Osteoblast (primary cell): Measurements from ENCODE around the gene KLRC4. TPM values are rescaled to one million over a fixed set of nuclear protein-coding genes. Genes with fewer than 3 reads are reported as not detected.

Experiments
- DNase-seq: peaks from one replicate; pipeline ENCODE4 v3.0.0; 2011; ENCODE audit warnings: low spot score, mixed read lengths; ENCODE audit not compliant: insufficient read length; ENCODE audit errors: missing footprints
- H2AFZ ChIP-seq: 2 replicates; pipeline ENCODE4 v1.6.0; 2011; ENCODE audit warnings: mild to moderate bottlenecking, low read length
- H3K27ac ChIP-seq: 2 replicates; pipeline ENCODE4 v1.5.1; 2011; ENCODE audit warnings: mild to moderate bottlenecking, low read depth, low read length, moderate library complexity
- H3K27me3 ChIP-seq: 2 replicates; pipeline ENCODE4 v1.6.0; 2012; ENCODE audit warnings: mild to moderate bottlenecking, control low read depth, inconsistent platforms, low read length, moderate library complexity; ENCODE audit not compliant: insufficient read depth
- H3K36me3 ChIP-seq: 2 replicates; pipeline ENCODE4 v1.5.1; 2011; ENCODE audit warnings: mild to moderate bottlenecking, low read length, control low read depth, moderate library complexity; ENCODE audit not compliant: insufficient read depth
- H3K4me1 ChIP-seq: 2 replicates; pipeline ENCODE4 v1.5.1; 2011; ENCODE audit warnings: mild to moderate bottlenecking, low read length, control low read depth, moderate library complexity; ENCODE audit not compliant: insufficient read depth
- H3K4me2 ChIP-seq: 2 replicates; pipeline ENCODE4 v1.6.0; 2011; ENCODE audit warnings: mild to moderate bottlenecking, low read length; ENCODE audit not compliant: insufficient read depth
- H3K4me3 ChIP-seq: fragments of 200-600 bp; sonication (generic); 3 replicates; pipeline ENCODE4 v1.5.1; 2012; ENCODE audit warnings: mild to moderate bottlenecking, low read length, inconsistent platforms; ENCODE audit not compliant: insufficient read depth
- H3K79me2 ChIP-seq: 2 replicates; pipeline ENCODE4 v1.6.0; 2012; ENCODE audit warnings: mild to moderate bottlenecking, low read length, control low read depth, inconsistent platforms; ENCODE audit not compliant: insufficient read depth
- H3K9me3 ChIP-seq: 2 replicates; pipeline ENCODE4 v1.5.1; 2011; ENCODE audit warnings: low read depth, low read length, control low read depth
- H4K20me1 ChIP-seq: 2 replicates; pipeline ENCODE4 v1.6.0; 2012; ENCODE audit warnings: mild to moderate bottlenecking, low read length, control low read depth; ENCODE audit not compliant: insufficient read depth
- CTCF ChIP-seq: IDR thresholded peaks from 2 replicates; pipeline ENCODE4 v1.5.1; 2011; ENCODE audit warnings: mild to moderate bottlenecking, low read depth, low read length, moderate library complexity; ENCODE audit errors: extremely low read depth
- total RNA-seq: library from RNA; depleted of rRNA; stranded (reverse); fragments of >200 nt; gene quantifications from 2 replicates; pipeline ENCODE4 v1.2.3, GENCODE V29; 2012

KLRC4 gene
- total RNA-seq, result not detected in 2 replicates

- Histone ChIP-seq H3K79me2 (no peaks in the 10 kb centered on the region), H3K4me2 (no peak within 1 kb of the TSS), H4K20me1 (no peaks in the 10 kb centered on the region), H3K36me3 (no peaks in the 10 kb centered on the region), H3K27ac (no peak within 1 kb of the TSS), H2AFZ (no peak within 1 kb of the TSS), H3K4me3 (no peak within 1 kb of the TSS), H3K4me1 (no peaks in the 10 kb centered on the region), H3K27me3 (no peaks in the 10 kb centered on the region), H3K9me3 (no peaks in the 10 kb centered on the region)
- TF ChIP-seq CTCF, result no peak
- no peak for DNase-seq
Observed at GRCh38 chr12:10409392-10409791, at the start of gene KLRC4. Gene KLRC4 (minus strand): TSS chr12:10409757. CDS start chr12:10409575, 182 bp downstream.

GRCh38 chr12:10457760-10458159 is 48.2 kb upstream of the KLRC4 start:
- Histone ChIP-seq H3K4me2 (no peak overlapping the region), H3K79me2 (no peaks in the 10 kb centered on the region), H3K27me3 (no peaks in the 10 kb centered on the region), H2AFZ (no peak overlapping the region), H3K36me3 (no peaks in the 10 kb centered on the region), H3K27ac (no peak overlapping the region), H4K20me1 (no peaks in the 10 kb centered on the region), H3K4me1 (no peaks in the 10 kb centered on the region), H3K4me3 (no peak overlapping the region), H3K9me3 (no peaks in the 10 kb centered on the region)
- DNase-seq, result no peak
- TF ChIP-seq CTCF, result no peak

- Histone ChIP-seq H3K4me1 (no peaks in the 10 kb centered on the region), H3K9me3 (no peaks in the 10 kb centered on the region), H3K27me3 (no peaks in the 10 kb centered on the region), H3K4me3 (no peak overlapping the region), H3K79me2 (no peaks in the 10 kb centered on the region), H3K4me2 (no peak overlapping the region), H3K36me3 (no peaks in the 10 kb centered on the region), H2AFZ (no peak overlapping the region), H4K20me1 (no peaks in the 10 kb centered on the region), H3K27ac (no peak overlapping the region)
- no peak for DNase-seq
- TF ChIP-seq CTCF, result no peak
Observed at GRCh38 chr12:10456856-10457255, 47.3 kb upstream of the KLRC4 start.

- H3K79me2 ChIP-seq, result no peaks in the 10 kb centered on the region
- H3K36me3 ChIP-seq, result no peaks in the 10 kb centered on the region
- no peaks in the 10 kb centered on the region for H3K4me1 ChIP-seq
- TF ChIP-seq CTCF, result no peak
- no peaks in the 10 kb centered on the region for H4K20me1 ChIP-seq
- H3K9me3 ChIP-seq, result no peaks in the 10 kb centered on the region
- no peaks in the 10 kb centered on the region for H3K27me3 ChIP-seq
- no peak for DNase-seq
- no peak overlapping the region for H3K4me2 ChIP-seq
- no peak overlapping the region for H2AFZ ChIP-seq
- no peak overlapping the region for H3K4me3 ChIP-seq
- no peak overlapping the region for H3K27ac ChIP-seq
Observed at GRCh38 chr12:10455766-10456165, 46.2 kb upstream of the KLRC4 start.
